HL-60 (cell line): ENCODE results near the gene FARP1.

Experiments
- GABPA ChIP-seq: IDR thresholded peaks from 2 replicates; pipeline ENCODE4 v1.6.1; 2012; ENCODE audit warnings: low read depth
- POLR2AphosphoS5 ChIP-seq: IDR thresholded peaks from 2 replicates; pipeline ENCODE4 v1.6.1; 2012; ENCODE audit warnings: low read depth
- REST ChIP-seq: IDR thresholded peaks from 2 replicates; pipeline ENCODE4 v1.6.1; 2012; ENCODE audit warnings: low read depth; ENCODE audit not compliant: insufficient replicate concordance
- SPI1 ChIP-seq: IDR thresholded peaks from 2 replicates; pipeline ENCODE4 v1.6.1; 2012; ENCODE audit warnings: low read depth, mild to moderate bottlenecking, borderline replicate concordance
- TF ChIP-seq, protein P1 (sequence below): IDR thresholded peaks from one replicate; pipeline ENCODE4 v1.5.1; 2011; ENCODE audit warnings: low read length, control low read depth, inconsistent platforms; ENCODE audit not compliant: insufficient read depth

- TF ChIP-seq, protein P1, sequence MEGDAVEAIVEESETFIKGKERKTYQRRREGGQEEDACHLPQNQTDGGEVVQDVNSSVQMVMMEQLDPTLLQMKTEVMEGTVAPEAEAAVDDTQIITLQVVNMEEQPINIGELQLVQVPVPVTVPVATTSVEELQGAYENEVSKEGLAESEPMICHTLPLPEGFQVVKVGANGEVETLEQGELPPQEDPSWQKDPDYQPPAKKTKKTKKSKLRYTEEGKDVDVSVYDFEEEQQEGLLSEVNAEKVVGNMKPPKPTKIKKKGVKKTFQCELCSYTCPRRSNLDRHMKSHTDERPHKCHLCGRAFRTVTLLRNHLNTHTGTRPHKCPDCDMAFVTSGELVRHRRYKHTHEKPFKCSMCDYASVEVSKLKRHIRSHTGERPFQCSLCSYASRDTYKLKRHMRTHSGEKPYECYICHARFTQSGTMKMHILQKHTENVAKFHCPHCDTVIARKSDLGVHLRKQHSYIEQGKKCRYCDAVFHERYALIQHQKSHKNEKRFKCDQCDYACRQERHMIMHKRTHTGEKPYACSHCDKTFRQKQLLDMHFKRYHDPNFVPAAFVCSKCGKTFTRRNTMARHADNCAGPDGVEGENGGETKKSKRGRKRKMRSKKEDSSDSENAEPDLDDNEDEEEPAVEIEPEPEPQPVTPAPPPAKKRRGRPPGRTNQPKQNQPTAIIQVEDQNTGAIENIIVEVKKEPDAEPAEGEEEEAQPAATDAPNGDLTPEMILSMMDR, result no peak
- no peak for TF ChIP-seq POLR2AphosphoS5
- no peak for TF ChIP-seq REST
- no peak for TF ChIP-seq SPI1
- no peak for TF ChIP-seq GABPA
These were observed 313.5 kb downstream of the FARP1 start for GRCh38 chr13:98456413-98456845.
